IPS DF 4.7 (cell line): ENCODE measurements around the gene CNN2.

ENCODE experiments used
- DNase-seq: peaks from one replicate; pipeline ENCODE4 v3.0.0-alpha.2; 2013; ENCODE audit warnings: low spot score; ENCODE audit errors: extremely low read depth

Gene CNN2

DNA sequence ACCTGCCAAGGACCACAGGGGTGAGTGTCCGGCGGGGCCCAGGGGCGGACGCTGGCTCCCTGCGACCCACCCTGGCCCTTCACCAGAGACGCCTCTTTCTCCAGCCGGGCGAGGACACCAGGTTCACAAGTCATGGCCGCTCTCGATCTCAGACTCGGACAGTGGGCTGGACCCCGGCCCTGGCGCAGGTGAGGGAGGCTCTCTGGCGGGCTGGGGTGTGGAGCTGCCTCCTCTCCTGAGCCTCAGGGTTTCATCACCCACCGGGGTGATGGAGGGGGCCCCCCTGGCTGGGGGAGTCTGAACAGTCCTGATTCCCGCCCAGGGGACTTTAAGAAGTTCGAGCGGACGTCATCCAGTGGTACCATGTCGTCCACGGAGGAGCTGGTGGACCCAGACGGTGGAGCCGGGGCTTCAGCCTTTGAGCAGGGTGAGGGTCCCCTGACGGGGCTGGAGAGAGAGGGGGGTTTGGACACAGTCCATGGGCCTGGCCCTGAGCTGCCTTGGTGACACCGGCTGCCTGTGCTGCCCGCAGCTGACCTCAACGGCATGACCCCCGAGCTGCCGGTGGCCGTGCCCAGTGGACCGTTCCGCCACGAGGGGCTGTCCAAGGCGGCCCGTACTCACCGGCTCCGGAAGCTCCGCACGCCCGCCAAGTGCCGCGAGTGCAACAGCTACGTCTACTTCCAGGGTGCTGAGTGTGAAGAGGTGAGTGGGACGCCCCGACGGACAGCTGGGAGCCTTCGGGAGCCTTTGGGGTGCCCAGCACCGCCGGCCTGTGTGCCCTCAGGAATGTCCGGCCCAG, 54.2 kb downstream of the CNN2 start:
- DNase-seq = no peak

DNA sequence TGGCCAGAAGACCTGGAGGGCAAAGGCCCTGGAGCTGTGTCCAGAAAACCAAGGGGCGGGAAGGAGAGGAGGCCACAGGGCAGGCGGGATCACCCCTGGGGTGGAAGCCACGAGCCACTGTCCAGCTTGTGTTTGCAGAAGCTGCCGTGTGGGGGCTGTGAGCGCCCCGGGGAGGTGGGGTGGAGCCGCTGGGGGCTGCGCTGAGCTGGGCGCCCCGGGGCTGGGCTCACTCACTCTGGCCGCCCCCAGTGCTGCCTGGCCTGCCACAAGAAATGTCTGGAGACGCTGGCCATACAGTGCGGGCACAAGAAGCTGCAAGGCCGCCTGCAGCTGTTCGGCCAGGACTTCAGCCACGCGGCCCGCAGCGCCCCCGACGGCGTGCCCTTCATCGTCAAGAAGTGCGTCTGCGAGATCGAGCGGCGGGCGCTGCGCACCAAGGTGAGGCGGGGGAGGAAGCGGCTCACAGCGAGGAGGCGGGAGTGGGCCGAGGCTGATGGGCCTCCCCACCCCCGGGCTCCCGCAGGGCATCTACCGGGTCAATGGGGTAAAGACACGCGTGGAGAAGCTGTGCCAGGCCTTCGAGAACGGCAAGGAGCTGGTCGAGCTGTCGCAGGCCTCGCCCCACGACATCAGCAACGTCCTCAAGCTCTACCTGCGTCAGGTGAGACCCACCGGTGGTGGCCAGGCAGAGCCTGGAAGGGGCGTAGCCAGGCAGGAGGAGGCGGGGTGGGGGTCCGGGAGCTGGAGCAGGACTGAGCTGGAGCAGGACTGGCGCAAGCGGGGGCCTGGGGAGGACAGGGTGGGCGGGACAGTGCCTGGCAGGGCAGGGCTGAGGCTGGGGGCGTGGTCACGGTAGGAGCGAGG, 55.1 kb downstream of the CNN2 start:
- no peak for DNase-seq

DNA sequence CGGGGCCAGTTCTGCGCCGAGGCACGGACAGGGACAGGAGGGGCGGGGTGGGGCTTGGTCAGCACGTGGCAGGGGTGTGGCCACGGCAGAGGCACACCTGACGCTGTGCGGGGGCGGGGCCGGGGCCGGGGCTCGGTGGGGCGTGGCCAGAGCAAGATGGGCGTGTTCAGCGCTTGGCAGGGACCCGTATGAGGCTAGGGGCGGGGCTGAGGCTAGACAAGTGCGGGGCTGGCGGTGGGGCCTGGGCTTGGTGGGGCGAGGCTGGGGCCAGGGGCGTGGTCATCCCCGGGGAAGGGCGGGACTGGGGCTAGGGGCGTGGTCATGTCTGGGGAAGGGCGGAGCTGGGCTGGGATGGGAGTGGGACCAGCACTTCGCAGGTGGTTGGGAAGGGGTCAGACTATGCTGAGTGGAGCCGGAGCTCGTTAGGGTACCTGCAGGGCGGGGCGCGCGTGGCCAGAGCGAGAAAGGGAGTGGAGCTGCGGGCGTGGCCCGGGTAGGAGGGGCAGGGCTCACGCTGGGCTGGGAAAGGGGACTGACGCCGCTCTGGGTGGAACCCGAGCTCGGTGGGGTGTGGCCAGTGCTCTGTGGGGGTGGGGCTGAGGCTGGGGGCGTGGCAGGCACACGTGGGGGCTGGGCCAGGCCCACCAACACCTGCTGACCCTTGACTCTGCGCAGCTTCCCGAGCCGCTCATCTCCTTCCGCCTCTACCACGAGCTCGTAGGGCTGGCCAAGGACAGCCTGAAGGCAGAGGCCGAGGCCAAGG, 55.9 kb downstream of the CNN2 start:
- no peak for DNase-seq

DNA sequence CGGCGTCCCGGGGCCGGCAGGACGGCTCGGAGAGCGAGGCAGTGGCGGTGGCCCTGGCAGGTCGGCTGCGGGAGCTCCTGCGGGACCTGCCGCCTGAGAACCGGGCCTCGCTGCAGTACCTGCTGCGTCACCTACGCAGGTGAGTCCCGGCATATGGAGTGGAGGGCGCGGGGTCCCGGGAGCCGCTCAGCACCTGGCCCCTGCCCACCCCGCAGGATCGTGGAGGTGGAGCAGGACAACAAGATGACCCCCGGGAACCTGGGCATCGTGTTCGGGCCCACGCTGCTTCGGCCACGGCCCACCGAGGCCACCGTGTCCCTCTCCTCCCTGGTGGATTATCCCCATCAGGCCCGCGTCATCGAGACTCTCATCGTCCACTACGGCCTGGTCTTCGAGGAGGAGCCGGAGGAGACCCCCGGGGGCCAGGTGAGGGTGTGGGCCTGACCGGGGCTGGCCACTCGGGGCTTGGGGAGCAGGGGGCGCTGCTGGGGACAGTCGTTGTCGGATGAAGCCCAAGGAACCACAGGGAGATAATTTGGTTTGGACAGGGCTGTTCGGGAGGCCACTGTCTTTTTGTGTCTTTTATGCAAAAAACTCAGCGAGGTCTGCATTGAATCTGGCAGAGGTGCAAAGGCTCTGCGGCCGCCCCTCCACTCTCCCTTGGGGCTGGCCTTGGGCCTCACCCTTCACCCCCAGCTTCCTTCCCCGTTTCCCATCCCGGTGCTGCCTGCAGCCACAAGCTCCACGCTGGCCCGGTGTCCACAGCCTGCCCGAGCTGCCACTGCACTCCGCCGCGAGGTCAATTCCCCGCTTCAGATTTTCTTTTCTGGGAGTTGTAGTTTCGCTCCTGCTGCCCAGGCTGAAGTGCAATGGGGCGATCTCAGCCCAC, 56.8 kb downstream of the CNN2 start:
- DNase-seq = no peak

DNA sequence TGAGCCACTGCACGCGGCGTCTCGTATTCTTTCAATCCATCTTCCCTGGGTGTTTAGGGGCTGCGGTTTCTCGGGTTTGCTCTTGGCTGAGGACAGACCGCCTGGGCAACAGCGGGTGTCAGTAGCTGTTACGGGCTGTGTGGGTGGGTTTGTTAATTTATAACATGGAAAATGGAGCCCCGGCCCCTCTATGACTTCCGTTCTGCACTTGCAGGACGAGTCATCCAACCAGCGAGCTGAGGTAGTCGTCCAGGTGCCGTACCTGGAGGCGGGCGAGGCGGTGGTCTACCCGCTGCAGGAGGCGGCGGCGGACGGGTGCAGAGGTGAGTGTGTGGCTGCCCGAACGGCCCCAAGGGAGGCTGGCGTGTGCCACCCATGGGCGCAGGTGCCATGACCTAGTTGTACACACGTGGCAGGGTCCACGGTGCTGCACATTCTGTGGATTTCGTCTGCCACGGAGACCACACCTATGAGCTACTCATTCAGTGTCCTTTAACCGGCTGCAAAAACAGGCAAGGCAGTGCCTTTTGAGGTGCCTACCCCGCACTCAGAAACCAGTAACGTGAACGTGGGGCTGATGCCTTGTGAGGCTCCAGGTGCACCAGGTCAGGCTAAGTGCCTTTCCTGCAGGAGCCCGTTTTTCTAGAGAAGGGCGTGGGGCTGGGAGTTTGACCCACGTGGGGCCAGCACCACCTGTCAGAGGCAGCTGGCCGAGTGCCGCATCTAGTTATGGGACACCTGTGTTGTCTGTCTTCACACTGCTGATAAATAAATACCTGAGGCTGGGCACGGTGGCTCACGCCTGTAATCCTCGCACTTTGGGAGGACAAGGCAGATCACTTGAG, 57.8 kb downstream of the CNN2 start:
- no peak for DNase-seq

DNA sequence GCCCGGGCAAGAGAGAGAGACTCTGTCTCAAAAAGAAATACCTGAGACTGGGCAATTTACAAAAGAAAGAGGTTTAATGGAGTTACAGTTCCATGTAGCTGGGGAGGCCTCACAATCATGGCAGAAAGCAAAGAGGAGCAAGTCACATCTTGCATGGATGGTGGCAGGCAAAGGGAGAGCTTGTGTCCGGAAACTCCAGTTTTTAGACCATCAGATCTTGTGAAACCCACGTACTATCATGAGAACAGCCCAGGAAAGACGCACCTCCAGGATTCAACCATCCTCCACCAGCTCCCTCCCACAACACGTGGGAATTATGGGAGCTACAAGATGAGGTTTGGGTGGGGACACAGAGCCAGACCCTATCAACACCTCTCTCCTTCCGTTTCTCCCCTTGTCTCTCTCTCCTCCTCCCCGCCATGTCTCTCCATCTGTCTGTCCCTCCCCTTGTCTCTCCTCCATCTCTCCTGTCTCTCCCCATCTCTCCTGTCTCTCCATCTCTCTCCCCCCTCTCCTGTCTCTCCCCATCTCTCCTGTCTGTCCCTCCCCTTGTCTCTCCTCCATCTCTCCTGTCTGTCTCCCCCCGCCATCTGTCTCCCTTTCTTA, 58.7 kb downstream of the CNN2 start:
- DNase-seq = no peak

DNA sequence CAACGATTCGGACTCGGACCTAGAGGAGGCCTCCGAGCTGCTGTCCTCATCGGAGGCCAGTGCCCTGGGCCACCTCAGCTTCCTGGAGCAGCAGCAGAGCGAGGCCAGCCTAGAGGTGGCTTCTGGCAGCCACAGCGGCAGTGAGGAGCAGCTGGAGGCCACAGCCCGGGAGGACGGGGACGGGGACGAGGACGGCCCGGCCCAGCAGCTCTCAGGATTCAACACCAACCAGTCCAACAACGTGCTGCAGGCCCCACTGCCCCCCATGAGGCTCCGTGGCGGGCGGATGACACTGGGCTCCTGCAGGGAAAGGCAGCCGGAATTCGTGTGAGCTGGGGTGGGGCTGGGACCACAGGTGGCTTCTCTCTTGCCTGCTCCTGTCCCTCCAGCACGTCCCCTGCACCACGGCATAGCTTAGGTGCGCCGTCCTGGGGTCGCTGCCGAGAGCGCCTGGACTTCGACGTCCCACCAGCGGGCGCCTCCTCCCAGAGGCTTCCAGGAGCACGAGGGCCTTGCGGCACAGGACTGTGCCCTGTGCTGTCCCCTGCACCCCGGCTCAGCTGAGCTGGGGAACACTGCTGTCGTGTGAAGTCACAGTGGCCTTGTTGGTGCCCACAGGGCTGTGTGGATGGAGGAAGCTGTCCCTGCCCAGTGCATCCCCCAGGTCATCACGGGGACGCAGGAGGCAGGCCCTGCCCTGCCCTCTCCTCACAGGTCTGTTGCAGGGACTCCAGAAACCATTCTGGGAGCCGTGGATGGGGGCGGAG, 59.5 kb downstream of the CNN2 start:
- no peak for DNase-seq

DNA sequence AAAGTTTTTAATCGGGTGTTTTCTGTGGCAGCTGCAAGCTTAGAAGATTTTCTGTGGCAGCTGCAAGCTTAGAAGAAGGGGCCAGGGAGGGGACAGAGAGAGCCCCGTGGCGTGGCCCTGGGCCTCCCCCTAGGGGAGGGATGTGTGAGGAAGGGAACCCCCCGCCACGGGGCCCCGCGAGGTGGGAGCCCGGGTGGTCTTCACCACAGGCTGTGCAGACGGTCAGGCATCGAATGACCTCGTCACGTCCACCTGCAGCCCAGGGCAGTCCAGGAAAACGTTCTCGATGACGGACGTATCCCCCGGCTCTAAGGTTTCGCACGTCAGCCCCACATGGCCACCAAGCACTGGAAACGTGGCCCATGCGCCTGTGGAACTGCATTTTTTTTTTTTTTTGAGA, 60.2 kb downstream of the CNN2 start:
- no peak for DNase-seq

DNA sequence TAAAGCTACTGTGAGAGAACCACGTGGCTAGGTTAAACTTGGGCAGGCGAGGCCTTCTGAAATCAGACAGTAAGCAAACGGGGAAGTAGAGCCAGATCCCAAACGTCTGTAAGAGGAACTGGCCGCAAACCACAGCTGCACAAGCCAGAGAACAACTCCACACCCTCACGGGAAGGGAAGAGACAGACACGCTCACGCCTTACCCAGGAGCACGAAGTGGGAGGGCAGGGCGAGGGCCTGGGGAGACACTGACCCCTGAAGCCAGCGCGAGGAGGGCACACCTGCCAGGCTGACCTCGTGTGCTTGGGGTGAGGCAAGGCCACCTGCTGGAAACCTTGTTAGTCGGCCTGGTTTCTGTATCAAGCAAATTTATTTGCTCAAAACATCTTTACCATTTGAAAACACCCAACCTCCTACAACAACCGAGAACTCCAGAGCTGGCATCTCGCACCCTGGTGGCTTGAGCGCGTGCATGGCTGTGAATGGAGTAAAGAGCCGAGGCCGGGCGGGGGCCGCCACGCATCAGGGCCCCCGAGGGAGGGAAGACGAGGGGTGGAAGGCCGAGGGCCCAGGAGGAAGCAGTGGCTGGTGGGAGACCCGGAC, 61.5 kb downstream of the CNN2 start:
- no peak for DNase-seq

DNA sequence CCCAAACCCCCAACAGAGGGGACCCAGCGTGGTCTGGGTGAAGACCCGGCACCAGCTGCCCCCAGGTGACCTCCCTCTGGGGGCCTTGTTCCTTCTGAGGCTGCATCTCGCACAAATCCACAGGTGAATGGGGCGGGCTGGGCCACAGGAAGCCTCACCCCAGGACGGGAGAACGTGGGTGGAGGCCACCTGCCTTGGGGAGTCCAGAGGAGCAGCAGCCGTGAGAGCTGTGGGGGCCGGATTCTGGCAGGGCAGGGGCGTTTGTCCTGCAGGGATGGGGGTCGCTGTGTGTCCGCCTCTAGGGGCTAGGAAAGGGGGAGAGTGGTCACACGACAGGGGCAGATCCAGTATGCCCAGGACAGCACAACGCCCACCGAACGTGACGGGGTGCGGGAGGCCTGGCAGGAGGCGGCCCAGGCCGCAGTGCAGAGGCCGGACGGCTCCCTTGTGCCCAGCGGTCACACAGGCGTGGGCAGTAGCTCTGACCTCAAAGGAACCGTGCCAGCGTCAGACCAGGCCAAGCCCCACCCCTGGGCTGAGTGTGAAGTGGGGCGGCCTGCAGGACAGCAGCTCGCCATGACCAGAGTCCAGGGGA, 62.1 kb downstream of the CNN2 start:
- no peak for DNase-seq
